LNCAP (cell line): ENCODE measurements around the gene ATXN7L1.

Experiments
- CTCF ChIP-seq: fragments of 450-650 bp; IDR thresholded peaks from 2 replicates; pipeline ENCODE4 v1.5.1; 2017; ENCODE audit warnings: mild to moderate bottlenecking

ATXN7L1 gene

GRCh38 chr7:105764506-105764905, 111.9 kb downstream of the ATXN7L1 start:
- TF ChIP-seq CTCF: no peak

GRCh38 chr7:105760551-105761447, 115.6 kb downstream of the ATXN7L1 start:
- TF ChIP-seq CTCF: no peak; the same call in 1 of the 2 replicates

- peak; percentile 72 for TF ChIP-seq CTCF
Observed at GRCh38 chr7:105759670-105760550, 116.5 kb downstream of the ATXN7L1 start.

GRCh38 chr7:105756367-105756766, 120.0 kb downstream of the ATXN7L1 start:
- TF ChIP-seq CTCF: no peak

- no peak for TF ChIP-seq CTCF
Observed at GRCh38 chr7:105752671-105753275, 123.6 kb downstream of the ATXN7L1 start.

- TF ChIP-seq CTCF: no peak
Observed at GRCh38 chr7:105751054-105751453, 125.3 kb downstream of the ATXN7L1 start.

- TF ChIP-seq CTCF: no peak
Observed at GRCh38 chr7:105748701-105749100, 127.7 kb downstream of the ATXN7L1 start.
